ENCODE data around the gene ZXDC. TPM values are rescaled to one million over a fixed set of nuclear protein-coding genes. Genes with fewer than 3 reads are reported as not detected.

The ZXDC gene
- total and polyA plus RNA-seq, 2 experiments from 2014 or later = 6.1 to 19.2 TPM

DNA sequence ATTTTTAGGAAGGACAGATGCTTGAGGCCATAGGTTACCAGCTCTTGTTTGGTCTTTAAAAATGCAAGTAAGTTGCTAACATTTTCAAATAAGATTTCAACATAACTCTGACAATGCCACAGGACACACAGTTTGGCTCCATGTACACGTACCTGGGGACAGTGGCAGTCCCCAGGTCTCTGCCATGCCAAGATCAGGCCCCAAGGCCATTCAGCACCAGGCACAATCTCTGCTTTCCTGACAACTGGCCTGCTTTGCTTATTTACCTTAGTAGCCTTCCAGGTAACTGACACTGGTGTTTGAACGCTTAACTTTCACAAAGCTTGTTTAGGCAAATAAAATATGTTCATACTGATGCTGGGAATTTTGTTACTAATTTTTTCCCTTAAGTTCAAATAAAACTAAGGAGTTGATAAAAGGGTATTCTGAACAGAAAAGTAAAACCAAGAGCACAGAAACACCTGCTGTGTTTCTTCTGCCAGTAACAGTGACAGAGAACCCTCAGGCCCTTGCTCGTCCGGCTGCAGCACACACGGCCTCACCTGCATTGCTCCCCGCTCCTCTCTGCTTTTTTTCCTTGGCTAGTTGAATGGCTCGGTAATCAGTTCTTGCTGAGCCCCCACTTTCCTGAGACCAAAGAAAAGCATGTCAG, 16.5 kb downstream of the ZXDC start:
- H3K9me2 ChIP-seq (ENCODE audit: insufficient read depth) = no peaks in the 10 kb centered on the region

GRCh38 chr3:126456766-126457388, 18.8 kb downstream of the ZXDC start:
- Histone ChIP-seq H3K9me3 (ENCODE audit: low read depth) (no peaks in the 10 kb centered on the region), H3K27ac (no peak overlapping the region), H3K4me1 (ENCODE audit: insufficient read depth) (no peaks in the 10 kb centered on the region), H3K36me3 (ENCODE audit: low read depth) (peaks cover 32% of the 10 kb centered on the region), H3K27me3 (replicated peaks; ENCODE audit: insufficient read depth) (no peaks in the 10 kb centered on the region), H3K4me3 (no peak overlapping the region), H4K20me1 (ENCODE audit: insufficient read depth) (no peaks in the 10 kb centered on the region), H3K9ac (no peak overlapping the region), H2AFZ (no peak overlapping the region), H3F3A (ENCODE audit: insufficient read depth) (no peaks in the 10 kb centered on the region), H3K79me2 (ENCODE audit: insufficient read depth) (peaks cover 40% of the 10 kb centered on the region), H3K4me2 (ENCODE audit: unreplicated experiment) (no peak overlapping the region), H3K9me2 (ENCODE audit: insufficient read depth) (no peaks in the 10 kb centered on the region)
- in situ Hi-C loops (cut with MboI) = no loop called here
- TF ChIP-seq EZH2 (IDR thresholded peaks at IDR 0.05; ENCODE audit: insufficient read depth, poor library complexity, severe bottlenecking) (no peak), EZH2phosphoT487 (IDR thresholded peaks at IDR 0.05; ENCODE audit: insufficient read depth, low read depth) (no peak)
- no peak for DNase-seq
- WGBS, 2 experiments (ENCODE audit: low coverage in 1 of 2, low lambda C conversion rate in 2 of 2, missing lambda C conversion rate in 2 of 2) = 86 to 87% methylated on average over 12 of the region's 12 CpGs

More for the DNA sequence above, 16.5 kb downstream of the ZXDC start:
- H3K79me2 ChIP-seq (ENCODE audit: insufficient read depth) = peaks cover 43% of the 10 kb centered on the region
- 84 to 88% methylated on average over 7 of the region's 7 CpGs for WGBS, 2 experiments (ENCODE audit: low coverage in 1 of 2, low lambda C conversion rate in 2 of 2, missing lambda C conversion rate in 2 of 2)
- no peak overlapping the region for H3K4me3 ChIP-seq
- H3K27me3 ChIP-seq (replicated peaks; ENCODE audit: insufficient read depth) = no peaks in the 10 kb centered on the region
- no peak overlapping the region for H3K27ac ChIP-seq
- H4K20me1 ChIP-seq (ENCODE audit: insufficient read depth) = no peaks in the 10 kb centered on the region
- H3K36me3 ChIP-seq (ENCODE audit: low read depth) = peaks cover 43% of the 10 kb centered on the region
- no peak overlapping the region for H3K9ac ChIP-seq
- TF ChIP-seq EZH2phosphoT487 (IDR thresholded peaks at IDR 0.05; ENCODE audit: insufficient read depth, low read depth) (no peak), EZH2 (IDR thresholded peaks at IDR 0.05; ENCODE audit: insufficient read depth, poor library complexity, severe bottlenecking) (no peak)
- no peak overlapping the region for H2AFZ ChIP-seq
- no peak for DNase-seq
- no peaks in the 10 kb centered on the region for H3K4me1 ChIP-seq (ENCODE audit: insufficient read depth)
- in situ Hi-C loops (cut with MboI) = no loop called here
- no peaks in the 10 kb centered on the region for H3K9me3 ChIP-seq (ENCODE audit: low read depth)
- no peak overlapping the region for H3K4me2 ChIP-seq (ENCODE audit: unreplicated experiment)
- no peaks in the 10 kb centered on the region for H3F3A ChIP-seq (ENCODE audit: insufficient read depth)

DNA sequence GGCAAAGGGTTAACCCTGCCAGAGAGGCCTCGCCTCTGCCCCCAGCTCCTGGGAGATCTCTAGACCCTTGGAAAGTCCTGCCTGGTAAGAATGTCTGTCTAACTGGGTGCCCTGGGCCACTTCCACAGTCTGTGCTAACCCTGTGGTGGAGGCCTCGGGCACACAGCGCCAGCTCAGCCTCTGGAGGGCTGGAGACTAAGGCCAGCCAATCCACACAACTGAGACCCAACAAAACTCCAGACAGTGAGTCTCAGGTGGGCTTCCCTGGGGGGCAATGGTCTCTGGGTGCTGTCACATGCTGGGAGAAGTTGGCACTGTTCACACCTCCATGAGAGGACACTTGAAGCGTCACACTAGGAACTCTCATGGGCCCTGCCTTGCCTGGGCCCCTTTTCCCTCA, 19.5 kb downstream of the ZXDC start:
- no peak for DNase-seq
- Histone ChIP-seq H3K27ac (no peak overlapping the region), H3K9me2 (ENCODE audit: insufficient read depth) (no peaks in the 10 kb centered on the region), H3K4me1 (ENCODE audit: insufficient read depth) (no peaks in the 10 kb centered on the region), H3K79me2 (ENCODE audit: insufficient read depth) (peaks cover 40% of the 10 kb centered on the region), H3F3A (ENCODE audit: insufficient read depth) (no peaks in the 10 kb centered on the region), H3K9me3 (ENCODE audit: low read depth) (no peaks in the 10 kb centered on the region), H3K36me3 (ENCODE audit: low read depth) (peaks cover 28% of the 10 kb centered on the region), H3K4me3 (no peak overlapping the region), H3K9ac (no peak overlapping the region), H4K20me1 (ENCODE audit: insufficient read depth) (no peaks in the 10 kb centered on the region), H3K4me2 (ENCODE audit: unreplicated experiment) (no peak overlapping the region), H3K27me3 (replicated peaks; ENCODE audit: insufficient read depth) (no peaks in the 10 kb centered on the region), H2AFZ (no peak overlapping the region)
- no peak for TF ChIP-seq EZH2phosphoT487 (IDR thresholded peaks at IDR 0.05; ENCODE audit: insufficient read depth, low read depth)
- no peak for TF ChIP-seq EZH2 (IDR thresholded peaks at IDR 0.05; ENCODE audit: insufficient read depth, poor library complexity, severe bottlenecking)
- WGBS, 2 experiments (ENCODE audit: low coverage in 1 of 2, low lambda C conversion rate in 2 of 2, missing lambda C conversion rate in 2 of 2) = 74 to 80% methylated on average over 4 of the region's 4 CpGs
- in situ Hi-C loops (cut with MboI) = no loop called here

DNA sequence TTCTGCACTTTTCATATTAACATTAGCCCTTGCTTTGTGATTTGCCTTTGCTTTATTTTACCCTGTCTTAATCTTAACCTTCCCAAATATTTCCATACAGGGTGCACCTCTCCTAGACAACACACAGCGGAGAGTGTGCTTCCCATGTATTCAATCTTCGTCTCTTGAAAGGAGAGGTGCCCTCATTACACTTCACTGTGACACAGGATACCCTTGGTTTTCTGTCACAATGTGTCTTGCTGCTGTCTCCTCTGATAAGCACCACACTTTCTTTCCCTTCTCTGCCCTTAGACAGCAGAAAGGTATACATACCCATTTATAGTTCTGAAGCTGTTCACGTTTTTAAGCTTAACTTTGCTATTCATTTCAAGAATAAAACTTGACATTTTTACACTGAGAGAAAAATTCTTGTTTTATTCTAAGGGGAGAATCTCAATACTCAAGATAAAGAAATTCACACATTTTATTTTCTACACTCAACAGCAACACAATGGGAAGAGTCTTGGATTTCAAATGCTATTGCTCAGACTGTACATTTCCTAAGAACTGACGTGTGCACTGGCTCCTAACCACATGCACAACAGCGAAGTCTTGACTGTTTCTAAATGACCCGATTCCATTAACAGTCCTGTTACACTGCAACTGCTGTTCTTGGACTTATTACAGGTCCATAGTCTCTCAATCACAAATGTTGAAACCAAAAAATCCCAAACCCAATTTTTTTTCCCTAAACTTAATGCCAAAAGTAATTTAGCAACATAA, 21.1 kb downstream of the ZXDC start:
- H3K4me3 ChIP-seq = no peak overlapping the region
- H3K9me3 ChIP-seq (ENCODE audit: low read depth) = no peaks in the 10 kb centered on the region
- no peak overlapping the region for H2AFZ ChIP-seq
- H3K27me3 ChIP-seq (replicated peaks; ENCODE audit: insufficient read depth) = no peaks in the 10 kb centered on the region
- peaks cover 19% of the 10 kb centered on the region; the same call in 1 of the 2 replicates for H3K36me3 ChIP-seq (ENCODE audit: low read depth)
- no peaks in the 10 kb centered on the region for H3F3A ChIP-seq (ENCODE audit: insufficient read depth)
- H3K27ac ChIP-seq = no peak overlapping the region
- no peaks in the 10 kb centered on the region for H3K4me1 ChIP-seq (ENCODE audit: insufficient read depth)
- 81 to 83% methylated on average over 6 of the region's 6 CpGs for WGBS, 2 experiments (ENCODE audit: low coverage in 1 of 2, low lambda C conversion rate in 2 of 2, missing lambda C conversion rate in 2 of 2)
- no peak overlapping the region for H3K4me2 ChIP-seq (ENCODE audit: unreplicated experiment)
- H4K20me1 ChIP-seq (ENCODE audit: insufficient read depth) = no peaks in the 10 kb centered on the region
- H3K9me2 ChIP-seq (ENCODE audit: insufficient read depth) = no peaks in the 10 kb centered on the region
- DNase-seq = no peak
- H3K9ac ChIP-seq = no peak overlapping the region
- in situ Hi-C loops (cut with MboI) = no loop called here
- TF ChIP-seq EZH2 (IDR thresholded peaks at IDR 0.05; ENCODE audit: insufficient read depth, poor library complexity, severe bottlenecking) (no peak), EZH2phosphoT487 (IDR thresholded peaks at IDR 0.05; ENCODE audit: insufficient read depth, low read depth) (no peak)
- H3K79me2 ChIP-seq (ENCODE audit: insufficient read depth) = peaks cover 30% of the 10 kb centered on the region
